Prostate gland (tissue), 2 donors: ENCODE results near the gene PRSS33.

Source experiments
- POLR2A ChIP-seq: fragments of 450-650 bp; IDR thresholded peaks from one replicate; pipeline ENCODE4 v1.6.1; 2016; ENCODE audit warnings: antibody characterized with exemption, mild to moderate bottlenecking
- POLR2AphosphoS5 ChIP-seq: sonication (generic); formaldehyde crosslinking; IDR thresholded peaks from one replicate; pipeline ENCODE4 v1.6.1; 2017; ENCODE audit warnings: antibody characterized with exemption
- TF ChIP-seq, protein P1 (sequence below), 4 experiments: fragments of 200-600 bp in 2 of 4; fragments of 450-650 bp in 2 of 4; sonication (generic) in 2 of 4; IDR thresholded peaks; 1 replicate in 3 of 4; 2 replicates in 1 of 4; pipeline ENCODE4 v1.5.1; 2016 to 2019; ENCODE audit warnings: antibody characterized with exemption in 4 of 4, mild to moderate bottlenecking in 2 of 4, moderate library complexity in 2 of 4

DNA sequence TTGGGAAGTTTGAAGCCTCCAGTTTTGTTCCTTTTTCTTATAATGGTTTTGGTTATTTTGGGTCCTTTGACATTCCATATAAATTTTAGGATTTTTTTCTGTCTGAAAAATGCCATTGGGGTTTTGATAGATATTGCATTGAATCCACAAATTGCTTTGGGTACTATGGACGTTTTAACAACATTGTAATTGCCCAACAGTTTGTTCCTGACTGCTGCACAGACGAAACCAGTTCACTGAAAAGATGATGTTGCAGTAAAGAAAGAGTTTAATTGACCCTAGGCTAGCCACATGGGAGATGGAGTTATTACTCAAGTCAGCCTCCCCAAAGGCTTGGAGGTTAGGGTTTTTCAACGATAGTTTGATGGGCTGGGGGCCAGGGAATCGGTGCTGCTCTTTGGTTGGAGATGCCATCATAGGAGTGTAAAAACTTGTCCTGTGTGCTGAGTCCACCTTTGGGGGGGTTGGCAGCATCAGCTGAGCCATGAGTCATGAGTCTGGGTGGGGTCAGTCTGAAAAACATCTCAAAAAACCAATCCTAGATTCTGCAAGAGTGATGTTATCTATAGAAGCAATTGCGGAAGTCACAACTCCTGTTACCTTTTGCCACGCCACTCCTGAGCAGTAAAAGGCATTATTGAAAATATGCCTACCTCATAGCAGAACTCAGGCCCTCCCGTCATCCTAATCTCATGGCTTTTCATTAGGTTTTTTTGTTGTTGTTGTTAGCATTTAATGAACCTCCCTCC, 8.2 kb upstream of the PRSS33 start:
- no peak for TF ChIP-seq POLR2A
- TF ChIP-seq, protein P1, sequence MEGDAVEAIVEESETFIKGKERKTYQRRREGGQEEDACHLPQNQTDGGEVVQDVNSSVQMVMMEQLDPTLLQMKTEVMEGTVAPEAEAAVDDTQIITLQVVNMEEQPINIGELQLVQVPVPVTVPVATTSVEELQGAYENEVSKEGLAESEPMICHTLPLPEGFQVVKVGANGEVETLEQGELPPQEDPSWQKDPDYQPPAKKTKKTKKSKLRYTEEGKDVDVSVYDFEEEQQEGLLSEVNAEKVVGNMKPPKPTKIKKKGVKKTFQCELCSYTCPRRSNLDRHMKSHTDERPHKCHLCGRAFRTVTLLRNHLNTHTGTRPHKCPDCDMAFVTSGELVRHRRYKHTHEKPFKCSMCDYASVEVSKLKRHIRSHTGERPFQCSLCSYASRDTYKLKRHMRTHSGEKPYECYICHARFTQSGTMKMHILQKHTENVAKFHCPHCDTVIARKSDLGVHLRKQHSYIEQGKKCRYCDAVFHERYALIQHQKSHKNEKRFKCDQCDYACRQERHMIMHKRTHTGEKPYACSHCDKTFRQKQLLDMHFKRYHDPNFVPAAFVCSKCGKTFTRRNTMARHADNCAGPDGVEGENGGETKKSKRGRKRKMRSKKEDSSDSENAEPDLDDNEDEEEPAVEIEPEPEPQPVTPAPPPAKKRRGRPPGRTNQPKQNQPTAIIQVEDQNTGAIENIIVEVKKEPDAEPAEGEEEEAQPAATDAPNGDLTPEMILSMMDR (IDR thresholded peaks at IDR 0.05), result no peak
- no peak for TF ChIP-seq POLR2AphosphoS5
